Liver (tissue), 9 donors: ENCODE measurements around the gene SELENOK. TPM values are rescaled to one million over a fixed set of nuclear protein-coding genes. Genes with fewer than 3 reads are reported as not detected.

ENCODE experiments used
- DNase-seq: peaks from one replicate; pipeline ENCODE4 v3.0.0-alpha.2; 2017; ENCODE audit warnings: low spot score
- H3K27ac ChIP-seq, 2 donors: one replicate each; pipeline ENCODE4 v1.7.0; 2013; ENCODE audit warnings: inconsistent platforms in 2 of 2, low read length in 2 of 2, control low read depth in 1 of 2, low read depth in 1 of 2, mild to moderate bottlenecking in 1 of 2
- H3K27me3 ChIP-seq, 4 donors: one replicate each; pipeline versions ENCODE4 v1.6.1 to v1.7.0; 2013; ENCODE audit warnings: low read length in 3 of 4, inconsistent platforms in 1 of 4, mild to moderate bottlenecking in 1 of 4, moderate library complexity in 1 of 4; ENCODE audit not compliant: control insufficient read depth in 4 of 4, insufficient read depth in 4 of 4
- H3K36me3 ChIP-seq, 4 donors: one replicate each; pipeline versions ENCODE4 v1.6.1 to v1.7.0; 2013; ENCODE audit warnings: low read length in 3 of 4, mild to moderate bottlenecking in 3 of 4, low read depth in 1 of 4, moderate library complexity in 1 of 4; ENCODE audit not compliant: control insufficient read depth in 4 of 4, insufficient read depth in 3 of 4
- H3K4me1 ChIP-seq, 4 donors: one replicate each; pipeline versions ENCODE4 v1.6.1 to v1.7.0; 2013; ENCODE audit warnings: low read length in 3 of 4, mild to moderate bottlenecking in 3 of 4, moderate library complexity in 1 of 4; ENCODE audit not compliant: control insufficient read depth in 4 of 4, insufficient read depth in 4 of 4
- H3K4me3 ChIP-seq, 3 donors: one replicate each; pipeline versions ENCODE4 v1.6.1 to v1.7.0; 2013; ENCODE audit warnings: low read length in 3 of 3, control low read depth in 1 of 3, low read depth in 1 of 3, mild to moderate bottlenecking in 1 of 3
- H3K9ac ChIP-seq, 2 donors: one replicate each; pipeline ENCODE4 v1.7.0; 2013; ENCODE audit warnings: low read length in 2 of 2, mild to moderate bottlenecking in 2 of 2, moderate library complexity in 2 of 2, control low read depth in 1 of 2, low read depth in 1 of 2
- H3K9me3 ChIP-seq, 4 donors: one replicate each; pipeline versions ENCODE4 v1.6.1 to v1.7.0; 2013; ENCODE audit warnings: low read length in 3 of 4; ENCODE audit not compliant: control insufficient read depth in 4 of 4
- CTCF ChIP-seq: fragments of 150-350 bp; IDR thresholded peaks from 2 replicates; pipeline ENCODE4 v1.5.1; 2017; ENCODE audit warnings: improper control_type of control experiment, low read depth, low read length; ENCODE audit not compliant: missing input control
- GABPA ChIP-seq, 2 donors: IDR thresholded peaks in 1 of 2; conservative IDR thresholded peaks in 1 of 2; 2 replicates each; pipeline ENCODE4 v1.6.1; 2016; ENCODE audit warnings: antibody characterized with exemption in 2 of 2, mild to moderate bottlenecking in 1 of 2, moderate library complexity in 1 of 2
- HNF4A ChIP-seq, 2 donors: conservative IDR thresholded peaks; 2 replicates each; pipeline ENCODE4 v1.6.1; 2016; ENCODE audit warnings: antibody characterized with exemption in 2 of 2, mild to moderate bottlenecking in 2 of 2
- NR2F2 ChIP-seq: IDR thresholded peaks from 2 replicates; pipeline ENCODE4 v1.6.1; 2016; ENCODE audit warnings: antibody characterized with exemption
- RAD21 ChIP-seq, 2 donors: IDR thresholded peaks; 2 replicates each; pipeline ENCODE4 v1.6.1; 2016; ENCODE audit warnings: antibody characterized with exemption in 2 of 2, mild to moderate bottlenecking in 2 of 2
- REST ChIP-seq: IDR thresholded peaks from 2 replicates; pipeline ENCODE4 v1.6.1; 2016; ENCODE audit warnings: antibody characterized with exemption, mild to moderate bottlenecking
- RXRA ChIP-seq, 2 donors: IDR thresholded peaks; 2 replicates each; pipeline ENCODE4 v1.6.1; 2017 to 2018; ENCODE audit warnings: antibody characterized with exemption in 2 of 2, mild to moderate bottlenecking in 1 of 2
- SP1 ChIP-seq: IDR thresholded peaks from 2 replicates; pipeline ENCODE4 v1.6.1; 2018; ENCODE audit warnings: antibody characterized with exemption, mild to moderate bottlenecking
- TAF1 ChIP-seq: conservative IDR thresholded peaks from 2 replicates; pipeline ENCODE4 v1.6.1; 2016; ENCODE audit warnings: antibody characterized with exemption, mild to moderate bottlenecking
- YY1 ChIP-seq: IDR thresholded peaks from 2 replicates; pipeline ENCODE4 v1.6.1; 2016; ENCODE audit warnings: antibody characterized with exemption, mild to moderate bottlenecking
- ZBTB33 ChIP-seq: IDR thresholded peaks from 2 replicates; pipeline ENCODE4 v1.6.1; 2016; ENCODE audit warnings: antibody characterized with exemption
- WGBS: extraction: QIAGEN DNeasy Blood & Tissue Kit; methylation state at CpG from one replicate; pipeline ENCODE4 v1.1.7; 2013; 5-methylcytosine and 5-hydroxymethylcytosine counted together
- polyA plus RNA-seq, 2 donors: library from polyadenylated mRNA; stranded (reverse) in 1 of 2; unstranded in 1 of 2; fragments of 200-250 nt in 1 of 2; fragments of >200 nt in 1 of 2; fragmentation: Nextera tagmentation in 1 of 2; extraction: Ambion mirVana in 1 of 2; gene quantifications; one replicate each; pipeline versions ENCODE4 v1.2.1 to v1.2.3, GENCODE V29; 2013 to 2015
- total RNA-seq, 2 donors: library from RNA; depleted of rRNA; stranded (reverse); fragments of >200 nt; gene quantifications; one replicate each; pipeline ENCODE4 v1.2.3, GENCODE V29; 2014
- donor health status: healthy.
- donor health status: healthy.
- donor health status: healthy.
- donor health status: healthy.
- donor health status: healthy.

SELENOK gene
- total and polyA plus RNA-seq, 4 donors: 24.9 to 80.2 (median 38.8) TPM

- Histone ChIP-seq H3K9ac (peak overlapping the region; percentile 61 to 90), H3K27ac (peak overlapping the region; percentile 98 to 99), H3K36me3 (peaks cover 0 to under 1% (median 0%) of the 10 kb centered on the region in 4 donors), H3K4me1 (peaks cover 2 to 46% (median 18%) of the 10 kb centered on the region in 4 donors), H3K27me3 (no peaks in the 10 kb centered on the region), H3K4me3 (peak overlapping the region; percentile 49 to 85 (median 58)), H3K9me3 (no peaks in the 10 kb centered on the region)
- TF ChIP-seq REST: no peak
- peak in 1 of 2 donors; percentile 9 for TF ChIP-seq GABPA (IDR thresholded peaks at IDR 0.05 in 1 of 2, conservative IDR thresholded peaks at IDR 0.05 in 1 of 2)
- no peak for TF ChIP-seq SP1
- TF ChIP-seq NR2F2: no peak
- peak in 1 of 2 donors; percentile 4 for TF ChIP-seq RAD21 (IDR thresholded peaks at IDR 0.05)
- peak; percentile 5 for TF ChIP-seq CTCF
- WGBS: 9% methylated on average over 25 of the region's 25 CpGs
- DNase-seq: no peak
These were observed 46.4 kb downstream of the SELENOK start for GRCh38 chr3:53845103-53845880.

- Histone ChIP-seq H3K27me3 (no peaks in the 10 kb centered on the region), H3K9me3 (no peaks in the 10 kb centered on the region), H3K9ac (peak overlapping the region; percentile 61 to 90), H3K27ac (peak overlapping the region; percentile 98 to 99), H3K36me3 (peaks cover 0 to 3% (median 0%) of the 10 kb centered on the region in 4 donors), H3K4me1 (peaks cover 2 to 46% (median 18%) of the 10 kb centered on the region in 4 donors), H3K4me3 (peak overlapping the region; percentile 49 to 85 (median 58))
- WGBS: 37% methylated on average over 9 of the region's 9 CpGs
- DNase-seq: no peak
- TF ChIP-seq TAF1: no peak
- TF ChIP-seq REST: peak; percentile 55
- TF ChIP-seq SP1: peak; percentile 46
- no peak for TF ChIP-seq ZBTB33
- TF ChIP-seq HNF4A (conservative IDR thresholded peaks at IDR 0.05): peak in 1 of 2 donors; percentile 68
- peak; percentile 79 for TF ChIP-seq YY1
- TF ChIP-seq RXRA (IDR thresholded peaks at IDR 0.05): peak in 1 of 2 donors; percentile 6
These were observed 47.2 kb downstream of the SELENOK start for GRCh38 chr3:53844262-53845102.
